ENCODE measurements around the gene NCAM1. TPM values are rescaled to one million over a fixed set of nuclear protein-coding genes. Genes with fewer than 3 reads are reported as not detected.

The NCAM1 gene
- total RNA-seq, 1 experiment from 2014 or later, result 0.33 TPM

GRCh38 chr11:113222241-113222640, 261.0 kb downstream of the NCAM1 start:
- Histone ChIP-seq H2AFZ (no peak overlapping the region), H3K9me2 (ENCODE audit: insufficient read depth) (no peaks in the 10 kb centered on the region), H3K36me3 (ENCODE audit: low read depth) (0 out of 2 replicates have a peak, but pooled peaks cover 4% of the 10 kb centered on the region), H3F3A (ENCODE audit: insufficient read depth, low read depth) (peaks cover 12% of the 10 kb centered on the region; the same call in 1 of the 2 replicates), H3K27me3 (ENCODE audit: insufficient read depth, low read depth) (0 out of 2 replicates have a peak, but pooled peaks cover 4% of the 10 kb centered on the region), H3K79me2 (ENCODE audit: low read depth) (no peaks in the 10 kb centered on the region), H3K4me2 (no peak overlapping the region), H4K20me1 (ENCODE audit: insufficient read depth) (no peaks in the 10 kb centered on the region), H3K27ac (no peak overlapping the region), H3K4me3 (no peak overlapping the region), H3K4me1 (replicated peaks; ENCODE audit: insufficient read depth) (peaks cover 18% of the 10 kb centered on the region), H3K9me3 (ENCODE audit: insufficient read depth, low read depth) (peaks cover 6% of the 10 kb centered on the region)
- no peak for DNase-seq
- TF ChIP-seq EZH2 (IDR thresholded peaks at IDR 0.05; ENCODE audit: low read depth) (no peak), CTCF (conservative IDR thresholded peaks at IDR 0.05) (no peak)
- BruUV-seq (replicated peaks), result no TSS peak
- ChIA-PET CTCF (no interaction called here), POLR2A (ENCODE audit: unreplicated experiment) (no interaction called here)
- intact Hi-C loops (cut with micrococcal nuclease; ENCODE audit: unreplicated experiment), result no loop called here

GRCh38 chr11:113234888-113235287, 273.7 kb downstream of the NCAM1 start:
- Histone ChIP-seq H3K4me3 (no peak overlapping the region), H3K27me3 (ENCODE audit: insufficient read depth, low read depth) (peaks cover 31% of the 10 kb centered on the region), H4K20me1 (ENCODE audit: insufficient read depth) (no peaks in the 10 kb centered on the region), H3K9me2 (ENCODE audit: insufficient read depth) (no peaks in the 10 kb centered on the region), H3F3A (ENCODE audit: insufficient read depth, low read depth) (no peaks in the 10 kb centered on the region), H3K36me3 (ENCODE audit: low read depth) (no peaks in the 10 kb centered on the region), H3K79me2 (ENCODE audit: low read depth) (no peaks in the 10 kb centered on the region), H3K4me2 (no peak overlapping the region), H3K4me1 (replicated peaks; ENCODE audit: insufficient read depth) (no peaks in the 10 kb centered on the region), H3K27ac (no peak overlapping the region), H2AFZ (no peak overlapping the region), H3K9me3 (ENCODE audit: insufficient read depth, low read depth) (no peaks in the 10 kb centered on the region; the same call in 1 of the 2 replicates)
- POLR2A ChIA-PET (ENCODE audit: unreplicated experiment), result no interaction called here
- DNase-seq, result no peak
- BruUV-seq (replicated peaks), result no TSS peak
- intact Hi-C loops (cut with micrococcal nuclease; ENCODE audit: unreplicated experiment), result no loop called here
- TF ChIP-seq EZH2 (IDR thresholded peaks at IDR 0.05; ENCODE audit: low read depth) (no peak), CTCF (conservative IDR thresholded peaks at IDR 0.05) (no peak)
- CTCF ChIA-PET, result no interaction called here

- H3K4me1 ChIP-seq (replicated peaks; ENCODE audit: insufficient read depth), result no peaks in the 10 kb centered on the region
- intact Hi-C loops (cut with micrococcal nuclease; ENCODE audit: unreplicated experiment), result no loop called here
- H3K27me3 ChIP-seq (ENCODE audit: insufficient read depth, low read depth), result peaks cover 39% of the 10 kb centered on the region
- DNase-seq, result no peak
- H3K9me2 ChIP-seq (ENCODE audit: insufficient read depth), result no peaks in the 10 kb centered on the region
- TF ChIP-seq EZH2 (IDR thresholded peaks at IDR 0.05; ENCODE audit: low read depth), result no peak
- TF ChIP-seq CTCF (conservative IDR thresholded peaks at IDR 0.05), result no peak
- no peak overlapping the region for H2AFZ ChIP-seq
- BruUV-seq (replicated peaks), result no TSS peak
- H3K4me3 ChIP-seq, result no peak overlapping the region
- no peaks in the 10 kb centered on the region; the same call in 1 of the 2 replicates for H3K9me3 ChIP-seq (ENCODE audit: insufficient read depth, low read depth)
- H3K27ac ChIP-seq, result no peak overlapping the region
- H3K36me3 ChIP-seq (ENCODE audit: low read depth), result no peaks in the 10 kb centered on the region
- no peaks in the 10 kb centered on the region for H3K79me2 ChIP-seq (ENCODE audit: low read depth)
- H4K20me1 ChIP-seq (ENCODE audit: insufficient read depth), result no peaks in the 10 kb centered on the region
- H3F3A ChIP-seq (ENCODE audit: insufficient read depth, low read depth), result no peaks in the 10 kb centered on the region
- ChIA-PET POLR2A (ENCODE audit: unreplicated experiment) (no interaction called here), CTCF (no interaction called here)
- no peak overlapping the region for H3K4me2 ChIP-seq
Observed at GRCh38 chr11:113237261-113237660, 276.0 kb downstream of the NCAM1 start.
